ENCODE measurements around the gene SLC7A4.

Gene SLC7A4

GRCh38 chr22:20980523-20980922 is 51.8 kb downstream of the SLC7A4 start:
- peak overlapping the region; percentile 85 for H3K27ac ChIP-seq
- TF ChIP-seq CTCF (IDR thresholded peaks at IDR 0.05) = no peak
- TF ChIP-seq ZFX (IDR thresholded peaks at IDR 0.05; ENCODE audit: borderline replicate concordance) = no peak

GRCh38 chr22:20979940-20980453 is 52.4 kb downstream of the SLC7A4 start:
- peak overlapping the region; percentile 85 for H3K27ac ChIP-seq
- TF ChIP-seq ZFX (IDR thresholded peaks at IDR 0.05; ENCODE audit: borderline replicate concordance) = no peak
- no peak for TF ChIP-seq CTCF (IDR thresholded peaks at IDR 0.05)

DNA sequence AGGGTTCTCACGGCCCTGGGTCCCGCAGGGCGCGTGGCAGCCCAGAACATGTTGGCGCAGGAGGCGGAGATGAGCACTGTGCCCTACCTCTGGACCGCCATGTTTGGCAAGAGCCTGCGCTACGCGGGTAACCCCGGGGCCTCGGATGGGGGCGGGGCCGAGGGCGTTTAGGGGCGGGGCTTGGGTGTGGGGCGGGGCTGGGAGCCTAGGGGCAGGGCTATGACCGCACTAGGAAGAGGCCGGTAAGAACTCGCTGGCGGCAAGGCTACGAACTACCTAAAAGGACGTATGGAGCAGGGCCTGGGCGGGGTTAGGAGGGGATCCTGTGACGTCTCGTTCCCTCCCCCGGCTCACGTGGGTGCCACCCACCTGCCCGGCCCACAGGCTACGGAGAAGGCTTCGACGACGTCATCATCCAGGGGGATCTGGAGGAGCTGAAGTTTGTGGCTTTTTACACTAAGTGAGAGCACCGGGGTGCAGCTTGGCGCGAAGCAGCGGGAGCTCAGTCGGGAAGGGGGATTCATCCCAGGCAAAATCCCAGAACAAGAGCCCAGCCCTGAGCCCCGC is 53.0 kb downstream of the SLC7A4 start:
- no peak for TF ChIP-seq ZFX (IDR thresholded peaks at IDR 0.05; ENCODE audit: borderline replicate concordance)
- TF ChIP-seq CTCF (IDR thresholded peaks at IDR 0.05) = no peak
- peak overlapping the region; percentile 85 for H3K27ac ChIP-seq
